HG03378 (cell line): ENCODE data around the gene DPEP2.
"Not testable (repeated sequence)": the region's sequence is repeated elsewhere in the genome, so short reads cannot be mapped to it uniquely, and the experiment has no call there.

Source experiments
- ATAC-seq: cut with Tn5 transposase; IDR thresholded peaks from one replicate; pipeline ENCODE4 v1.9.1; 2021; ENCODE audit warnings: mild to moderate bottlenecking, moderate library complexity; ENCODE audit not compliant: unreplicated experiment

Gene DPEP2

DNA sequence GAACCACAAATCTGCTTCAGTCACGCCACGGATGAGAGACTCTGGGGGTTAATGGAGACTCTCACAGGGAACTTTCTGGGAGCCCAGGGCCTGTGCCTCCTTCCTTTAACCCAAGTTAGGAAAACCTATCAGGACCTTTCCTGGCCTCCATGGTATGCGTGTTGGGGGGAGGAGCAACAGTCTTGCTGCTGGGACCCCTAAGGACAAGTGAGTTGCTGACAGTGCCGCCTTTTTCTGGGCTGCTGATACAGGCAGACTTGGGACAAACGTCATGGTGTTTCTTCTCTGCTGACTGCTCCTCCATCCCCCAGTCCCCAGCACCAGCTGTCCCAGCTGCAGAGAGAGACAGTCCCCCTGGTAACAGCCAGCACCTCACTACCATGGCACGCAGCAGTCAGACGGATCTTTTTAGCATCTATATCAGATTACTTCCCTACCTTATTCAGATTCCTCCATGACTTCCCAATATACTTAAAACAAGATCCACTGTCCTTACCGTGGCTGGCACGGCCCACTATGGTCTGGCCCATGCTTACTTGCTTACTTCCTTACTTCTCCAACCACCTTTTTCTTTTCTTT is 10.0 kb upstream of the DPEP2 start:
- ATAC-seq: no peak

DNA sequence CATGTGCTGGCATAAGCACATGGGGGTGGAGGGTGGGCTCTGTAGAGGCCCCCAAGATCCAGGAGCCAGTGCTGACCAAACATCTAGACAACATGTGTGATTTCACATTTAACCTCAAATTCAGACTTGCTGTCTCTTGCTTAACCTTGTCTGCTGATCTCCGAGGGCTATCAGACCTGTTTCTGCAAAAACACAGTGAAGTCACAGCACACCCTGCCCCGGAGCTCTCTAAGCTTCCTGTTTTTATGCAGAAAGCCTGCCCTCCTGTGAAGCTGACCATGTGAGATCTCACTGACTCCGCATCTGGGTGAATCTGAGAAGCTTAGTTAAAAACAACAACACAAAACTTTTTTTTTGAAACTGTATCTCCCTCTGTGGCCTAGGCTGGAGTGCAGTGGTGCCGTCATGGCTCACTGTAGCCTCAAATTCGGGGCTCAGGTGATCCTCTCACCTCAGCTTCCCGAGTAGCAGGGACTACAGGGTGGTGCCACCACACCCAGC is 6.6 kb upstream of the DPEP2 start:
- ATAC-seq: no peak

DNA sequence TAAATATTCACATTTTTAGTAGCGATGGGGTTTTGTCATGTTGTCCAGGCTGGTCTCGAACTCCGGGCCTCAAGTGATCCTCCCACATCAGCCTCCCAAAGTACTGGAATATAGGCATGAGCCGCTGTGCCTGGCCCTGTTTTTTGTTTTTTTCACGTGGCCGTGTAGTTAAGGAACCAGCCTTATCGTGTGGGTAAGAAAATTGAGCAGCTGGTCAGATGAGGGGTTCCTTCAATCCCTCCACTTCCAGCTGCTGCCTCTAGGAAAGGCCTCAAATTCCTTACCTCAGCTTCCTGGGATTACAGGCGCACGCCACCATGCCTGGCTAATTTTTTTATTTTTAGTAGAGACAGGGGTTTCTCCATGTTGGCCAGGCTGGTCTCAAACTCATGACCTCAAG is 5.9 kb upstream of the DPEP2 start:
- no peak for ATAC-seq

DNA sequence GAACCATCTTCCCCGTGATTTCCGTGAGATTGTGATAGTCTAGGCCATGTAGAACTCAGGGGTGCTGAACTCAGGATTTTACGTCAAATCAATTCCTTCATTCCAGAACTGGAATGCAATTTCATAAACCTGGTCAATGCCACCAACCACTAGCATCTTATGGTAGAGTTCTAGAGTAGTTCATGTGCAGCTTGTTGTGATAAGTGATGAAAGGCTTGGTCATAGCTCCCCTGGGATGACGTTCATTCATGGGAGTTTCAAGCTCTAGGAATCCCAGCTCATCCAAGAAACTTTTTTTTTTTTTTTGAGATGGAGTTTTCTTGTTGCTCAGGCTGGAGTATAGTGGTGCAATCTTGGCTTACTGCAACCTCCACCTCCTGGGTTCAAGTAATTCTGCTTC is 3.7 kb upstream of the DPEP2 start:
- ATAC-seq: no peak

DNA sequence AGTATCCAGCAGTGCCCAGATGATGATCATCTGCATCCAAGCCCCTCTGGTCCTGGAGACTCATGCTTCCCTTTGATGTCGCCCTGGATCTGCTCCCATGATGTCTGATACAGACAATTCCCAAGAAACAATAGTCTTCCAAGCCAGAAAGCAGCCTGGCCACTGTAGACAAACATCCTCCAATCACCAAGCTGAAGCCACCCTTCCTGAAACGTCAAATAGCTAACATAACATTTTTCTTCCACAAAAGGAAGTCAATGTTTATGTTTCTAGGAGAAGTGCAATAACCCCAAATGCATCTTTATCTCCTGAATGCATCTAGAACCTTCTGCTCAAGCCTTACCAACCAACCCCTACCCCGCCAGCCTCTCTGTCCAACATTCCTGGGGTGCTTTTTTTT is 1.2 kb upstream of the DPEP2 start:
- ATAC-seq: no peak

DNA sequence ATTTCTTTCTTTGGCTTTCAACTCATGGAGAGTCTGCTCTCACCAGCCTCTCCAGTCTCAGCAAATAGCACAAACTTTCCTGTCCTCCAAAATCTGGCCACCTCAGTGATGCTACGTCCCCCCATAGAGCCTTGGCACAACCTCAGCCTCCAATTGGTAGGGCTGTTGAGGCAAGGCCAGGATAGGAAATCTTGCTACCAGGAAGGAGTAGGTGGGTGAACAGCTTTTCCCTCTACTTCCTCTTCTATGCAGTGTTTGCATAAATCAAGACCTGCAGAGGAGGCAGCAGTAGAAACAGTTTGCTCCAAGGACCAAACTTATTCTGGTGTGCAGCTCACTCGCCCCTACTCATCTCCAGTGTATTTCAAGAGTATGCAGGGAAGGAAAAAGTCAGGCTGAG is 701 bp upstream of the DPEP2 start:
- no peak for ATAC-seq

DNA sequence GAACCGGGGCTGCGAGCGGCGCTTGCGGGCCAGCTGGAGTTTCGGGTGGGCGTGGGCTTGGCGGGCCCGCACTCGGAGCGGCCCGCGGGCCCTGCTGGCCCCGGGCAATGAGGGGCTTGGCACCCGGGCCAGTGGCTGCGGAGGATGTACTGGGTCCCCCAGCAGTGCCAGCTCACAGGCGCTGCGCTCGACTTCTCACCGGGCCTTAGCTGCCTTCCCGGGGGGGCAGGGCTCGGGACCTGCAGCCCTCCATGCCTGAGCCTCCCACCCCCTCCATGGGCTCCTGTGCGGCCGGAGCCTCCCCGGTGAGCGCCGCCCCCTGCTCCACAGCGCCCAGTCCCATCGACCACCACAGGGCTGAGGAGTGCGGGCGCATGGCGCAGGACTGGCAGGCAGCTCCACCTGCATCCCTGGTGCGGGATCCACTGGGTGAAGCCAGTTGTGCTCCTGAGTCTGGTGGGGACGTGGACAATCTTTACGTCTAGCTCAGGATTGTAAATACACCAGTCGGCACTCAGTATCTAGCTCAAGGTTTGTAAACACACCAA is 979 bp downstream of the DPEP2 start:
- not testable (repeated sequence) for ATAC-seq

DNA sequence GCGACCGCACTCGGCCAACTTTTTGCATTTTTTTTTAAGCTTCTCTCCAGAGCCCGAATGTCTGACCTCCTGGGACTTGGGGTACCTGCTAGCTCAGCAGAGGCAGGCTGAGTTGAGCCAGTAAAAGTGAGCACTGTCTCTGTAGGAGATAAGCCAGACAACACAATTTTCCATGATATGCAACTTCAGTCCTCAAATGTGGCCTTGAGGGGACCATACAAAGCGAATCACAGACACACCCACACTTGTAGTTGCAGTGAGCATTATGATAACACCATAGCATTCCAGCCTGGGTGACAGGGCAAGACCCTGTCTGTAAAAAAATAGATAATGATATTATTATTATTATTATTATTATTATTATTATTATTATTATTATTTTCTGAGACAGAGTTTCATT is 2.6 kb downstream of the DPEP2 start:
- no peak for ATAC-seq

DNA sequence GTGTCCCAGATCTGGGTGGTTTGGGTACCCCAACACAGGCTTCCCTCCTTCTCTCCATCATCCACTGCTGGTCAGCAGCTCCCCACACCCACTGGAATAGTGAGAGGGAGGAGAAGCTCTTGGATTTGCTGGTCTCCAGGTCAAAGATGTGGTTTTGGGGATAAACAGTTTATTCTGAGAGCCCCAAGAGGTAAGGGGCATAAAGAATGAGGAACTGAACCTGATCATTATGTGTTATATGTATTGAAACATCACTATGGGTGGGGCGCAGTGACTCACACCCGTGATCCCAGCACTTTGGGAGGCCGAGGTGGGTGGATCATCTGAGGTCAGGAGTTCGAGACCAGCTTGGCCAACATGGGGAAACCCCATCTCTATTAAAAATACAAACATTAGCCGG is 3.9 kb downstream of the DPEP2 start:
- ATAC-seq: no peak

DNA sequence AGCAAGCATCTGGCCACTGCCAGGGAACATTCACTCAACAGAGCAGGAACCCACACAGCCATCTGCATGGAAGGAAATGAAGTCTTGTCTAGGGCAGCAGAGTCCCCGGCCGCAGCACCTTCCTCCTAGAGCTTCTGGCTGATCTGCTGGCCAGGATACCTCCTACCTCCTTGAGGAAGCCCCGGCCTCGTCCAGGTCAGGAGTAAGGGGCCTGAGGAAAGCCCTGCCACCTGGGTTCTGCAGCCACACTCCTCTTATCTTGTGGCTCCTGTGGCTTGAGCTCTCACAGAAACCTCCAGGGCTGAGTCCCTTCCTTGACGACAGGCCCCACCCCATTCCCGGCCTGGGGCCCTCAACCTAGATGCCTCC is 5.3 kb downstream of the DPEP2 start:
- not testable (repeated sequence) for ATAC-seq

DNA sequence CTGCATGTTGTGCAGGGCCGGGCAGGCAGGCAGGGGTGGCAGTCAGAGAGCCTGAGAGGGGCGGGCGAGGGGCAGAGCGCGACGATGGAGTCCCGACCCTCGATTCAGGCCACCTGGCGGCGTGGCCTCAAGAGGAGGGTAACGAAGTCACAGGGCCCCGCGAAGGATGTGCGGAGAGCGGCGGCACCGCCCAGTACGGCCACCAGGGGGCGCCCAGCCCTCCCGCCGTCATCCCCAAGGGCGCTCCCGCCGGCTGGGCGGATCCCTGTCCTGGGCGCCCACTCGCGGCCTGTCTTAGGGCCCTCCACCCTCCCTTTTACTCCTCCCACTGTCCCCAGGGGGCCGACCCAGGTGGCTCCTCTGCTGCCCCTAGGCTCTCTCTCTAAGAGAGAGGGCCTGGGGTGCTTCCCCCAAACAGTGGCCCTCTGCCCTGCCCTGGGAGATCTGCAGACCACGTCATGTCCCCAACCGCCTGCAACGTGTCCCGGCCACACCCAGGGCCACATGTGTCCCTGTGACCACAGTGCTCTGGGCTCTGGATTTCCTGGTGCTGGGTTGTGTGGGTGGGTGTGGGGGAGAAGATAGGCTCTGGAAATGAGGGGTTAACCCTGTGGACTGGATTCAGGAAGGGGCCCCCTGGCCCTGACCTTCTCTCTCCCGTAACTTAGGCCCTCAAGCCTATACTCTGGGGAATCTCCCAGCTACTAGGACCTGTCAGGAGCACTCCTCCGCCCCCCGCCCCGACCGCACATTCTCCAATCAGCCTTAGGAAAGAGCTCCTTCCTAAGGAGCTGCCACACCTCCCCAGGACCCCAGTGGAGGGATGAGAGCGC is 5.9 kb downstream of the DPEP2 start:
- ATAC-seq: no peak

DNA sequence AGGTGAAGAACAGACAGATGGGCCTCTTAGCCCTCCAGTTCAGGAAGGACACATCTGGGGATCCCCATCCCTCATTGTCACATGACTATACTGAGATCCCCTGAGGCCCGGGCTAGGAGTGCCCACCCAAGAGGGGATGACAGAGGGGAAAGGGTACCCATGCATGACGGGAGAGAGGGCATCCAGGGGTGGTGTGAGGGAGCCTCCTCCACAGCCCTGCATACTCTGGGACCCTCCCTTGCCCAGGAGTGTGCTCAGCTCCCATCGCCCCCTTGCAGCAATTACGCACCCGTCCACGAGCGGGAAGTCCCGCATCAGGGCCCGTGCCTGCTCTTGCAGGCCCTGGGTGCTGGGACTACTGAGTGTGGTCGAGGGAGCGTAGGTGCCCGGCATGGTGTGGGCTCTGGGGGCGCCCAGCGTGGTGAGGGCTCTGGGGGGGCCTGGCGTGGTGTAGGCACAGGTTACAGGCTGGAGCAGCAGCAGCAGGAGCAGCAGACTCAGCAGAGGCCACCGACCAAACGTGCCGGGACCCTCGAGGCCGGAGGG is 6.5 kb downstream of the DPEP2 start:
- no peak for ATAC-seq

DNA sequence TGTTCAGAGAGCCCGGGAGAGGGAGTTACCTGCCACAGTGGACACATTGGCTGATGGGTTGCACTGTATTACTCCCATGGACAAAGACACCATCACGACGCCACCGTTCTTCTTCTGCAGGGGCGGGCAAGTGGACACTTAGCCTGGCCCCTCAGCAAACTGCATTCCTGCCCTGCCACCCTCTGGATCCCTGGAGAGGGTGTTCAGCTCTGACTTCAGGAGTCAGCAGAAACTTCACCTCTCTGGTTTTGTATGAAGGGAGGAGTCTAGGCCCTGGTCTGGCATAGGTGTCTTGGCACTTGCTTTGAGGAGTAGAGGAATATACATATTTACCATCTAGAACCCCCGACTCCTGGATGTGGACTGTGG is 9.3 kb downstream of the DPEP2 start:
- no peak for ATAC-seq

DNA sequence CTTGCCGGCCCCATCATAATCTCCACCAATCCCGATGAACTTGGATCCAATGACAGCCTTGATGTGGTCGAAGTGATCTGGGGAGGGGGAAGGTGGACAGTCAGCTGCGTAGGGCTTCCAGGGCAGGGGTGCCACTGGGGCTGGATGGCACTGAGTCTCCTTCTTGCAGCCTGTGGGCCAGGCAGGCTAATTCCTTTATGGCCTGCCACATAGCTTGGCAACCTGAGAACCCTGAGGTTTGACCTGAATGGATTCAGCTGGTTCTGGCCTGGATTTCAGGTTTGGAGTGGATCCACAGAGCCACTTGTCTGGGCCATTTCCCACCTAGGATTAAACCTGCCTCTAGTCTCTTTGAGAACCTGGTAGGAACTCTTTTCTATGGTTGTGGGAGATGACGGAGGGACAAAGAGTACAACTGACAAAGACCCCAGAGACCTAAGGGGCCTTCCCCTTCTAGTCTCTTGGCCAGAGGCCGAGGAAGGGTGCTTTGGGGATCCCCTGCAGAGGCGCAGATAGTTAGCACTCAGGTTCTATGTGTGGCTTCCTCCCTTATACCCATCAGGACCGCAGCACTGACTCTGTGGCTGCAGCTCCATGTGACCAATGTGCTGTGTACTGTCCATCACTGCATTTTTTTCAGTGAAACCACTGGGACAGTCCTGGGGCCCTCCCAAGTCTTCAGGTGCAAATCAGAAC is 9.8 kb downstream of the DPEP2 start:
- ATAC-seq: no peak

DNA sequence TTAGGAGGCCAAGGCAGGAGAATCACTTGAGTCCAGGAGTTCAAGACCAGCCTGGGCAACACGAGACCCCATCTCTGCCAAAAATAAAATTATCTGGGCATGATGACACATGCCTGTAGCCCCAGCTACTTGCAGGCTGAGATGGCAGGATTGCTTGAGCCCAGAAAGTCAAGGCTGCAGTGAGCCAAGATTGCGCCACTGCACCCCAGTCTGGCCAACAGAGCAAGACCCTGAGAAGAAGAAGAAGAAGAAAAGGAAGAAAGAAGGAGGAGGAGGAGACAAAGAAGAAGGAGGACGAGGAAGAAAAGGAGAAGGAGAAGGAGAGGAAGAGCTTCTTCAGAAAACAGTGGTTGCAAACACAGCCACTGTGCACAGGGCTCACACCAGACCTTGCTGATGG is 10.6 kb downstream of the DPEP2 start:
- no peak for ATAC-seq

DNA sequence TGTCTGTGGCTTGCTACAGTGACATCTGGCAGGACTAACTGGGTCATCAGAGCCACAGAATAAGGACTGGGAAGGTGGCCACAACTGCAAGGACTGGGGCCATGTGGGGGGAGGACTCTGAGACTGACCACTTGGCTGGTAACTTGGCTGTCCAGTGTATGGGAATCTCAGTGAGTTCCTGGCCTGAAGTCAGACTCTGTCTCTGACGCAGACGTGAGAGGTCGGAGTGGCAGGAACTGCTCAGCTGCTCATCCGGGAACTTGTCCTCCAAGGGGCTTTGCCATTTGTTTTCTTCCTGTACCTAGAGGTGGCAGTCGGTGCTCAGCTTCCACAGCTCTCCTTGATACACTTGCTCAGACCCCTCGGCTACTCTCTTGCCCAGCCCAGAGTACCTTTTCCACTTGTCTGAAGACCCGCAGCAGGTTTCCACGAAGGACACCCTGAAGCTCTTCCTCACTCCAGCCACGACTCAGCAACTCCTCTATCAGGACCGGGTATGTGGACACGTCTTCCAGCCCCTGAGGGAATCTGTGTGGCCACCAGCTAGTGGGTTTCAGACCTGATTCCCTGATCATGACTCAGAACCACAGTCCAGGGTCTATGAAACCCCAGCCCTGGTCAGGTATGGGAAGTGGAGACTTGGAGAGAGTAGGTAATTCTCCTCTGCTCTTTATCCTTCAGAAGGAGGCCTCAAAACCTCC is 11.7 kb downstream of the DPEP2 start:
- ATAC-seq: no peak

DNA sequence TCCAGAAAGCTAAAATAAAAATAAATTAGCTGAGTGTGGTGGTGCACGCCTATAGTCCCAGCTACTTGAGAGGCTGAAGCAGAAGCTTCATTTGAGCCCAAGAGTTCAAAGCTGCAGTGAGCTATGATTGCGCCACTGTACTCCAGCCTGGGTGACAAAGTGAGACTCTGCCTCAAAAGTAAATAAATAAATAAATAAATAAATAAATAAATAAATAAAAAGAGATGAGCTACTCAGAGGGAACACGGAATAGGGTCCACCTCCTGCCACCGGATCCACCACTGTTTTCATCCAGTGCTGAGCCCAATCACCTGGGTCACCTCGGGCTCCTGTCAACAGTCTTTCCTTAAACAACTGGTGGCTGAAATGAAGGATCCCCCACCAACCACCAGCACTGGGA is 12.3 kb downstream of the DPEP2 start:
- ATAC-seq: no peak

DNA sequence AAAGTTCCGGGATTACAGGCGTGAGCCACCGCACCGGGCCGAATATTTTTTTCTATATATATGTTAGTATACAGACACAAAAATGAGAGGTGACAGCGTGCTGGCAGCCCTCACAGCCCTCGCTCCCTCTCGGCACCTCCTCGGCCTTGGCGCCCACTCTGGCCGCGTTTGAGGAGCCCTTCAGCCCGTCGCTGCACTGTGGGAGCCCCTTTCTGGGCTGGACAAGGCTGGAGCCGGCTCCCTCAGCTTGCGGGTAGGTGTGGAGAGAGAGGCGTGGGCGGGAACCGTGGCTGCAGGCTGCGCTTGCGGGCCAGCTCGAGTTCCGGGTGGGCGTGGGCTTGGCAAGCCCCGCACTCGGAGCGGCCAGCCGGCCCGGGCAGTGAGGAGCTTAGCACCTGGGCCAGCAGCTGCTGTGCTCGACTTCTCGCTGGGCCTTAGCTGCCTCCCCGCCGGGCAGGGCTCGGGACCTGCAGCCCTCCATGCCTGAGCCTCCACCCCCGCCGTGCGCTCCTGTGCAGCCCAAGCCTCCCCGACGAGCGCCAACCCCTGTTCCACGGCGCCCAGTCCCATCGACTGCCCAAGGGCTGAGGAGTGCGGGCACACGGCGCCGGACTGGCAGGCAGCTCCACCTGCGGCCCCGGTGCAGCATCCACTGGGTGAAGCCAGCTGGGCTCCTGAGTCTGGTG is 17.1 kb downstream of the DPEP2 start:
- ATAC-seq: no peak

DNA sequence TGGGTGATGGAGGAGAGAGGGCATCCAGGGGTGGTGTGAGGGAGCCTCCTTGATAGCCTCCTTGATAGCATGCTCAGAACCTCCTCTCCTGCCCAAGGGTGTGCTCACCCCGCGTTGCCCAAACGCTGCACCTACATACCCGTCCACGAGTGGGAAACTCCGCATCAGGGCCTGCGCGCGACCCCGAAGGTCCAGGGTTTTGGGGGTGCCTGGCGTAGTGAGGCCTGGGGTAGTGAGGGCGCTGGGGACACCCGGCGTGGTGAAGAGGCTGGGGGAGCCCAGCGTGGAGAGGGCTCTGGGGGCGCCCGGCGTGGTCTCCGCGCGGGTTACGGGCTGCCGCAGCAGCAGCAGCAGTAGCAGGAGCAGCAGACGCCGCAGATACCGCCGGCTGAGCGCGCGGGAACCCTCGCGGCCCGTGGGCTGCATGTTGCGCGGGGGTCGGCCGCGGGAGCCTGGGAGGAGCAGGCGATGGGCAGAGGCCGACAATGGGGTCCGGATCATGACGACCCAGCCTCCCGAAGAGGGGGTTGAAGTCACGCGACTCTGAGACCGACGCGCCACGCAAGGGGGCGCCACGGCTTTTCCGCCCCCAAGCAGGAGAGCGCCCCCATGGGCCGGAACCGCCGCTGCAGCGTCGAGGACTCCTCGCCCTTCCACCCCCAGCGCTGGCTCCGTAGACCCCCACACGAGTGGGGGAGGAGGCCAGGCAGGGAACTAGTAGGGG is 19.2 kb downstream of the DPEP2 start, which contains the start of gene DPEP3:
TSS of gene DPEP3 (minus strand) at position 545 of the 724 bp plus-strand sequence. CDS start at position 426, 119 bp downstream.
- ATAC-seq: no peak
